Transverse colon (tissue), 4 donors: ENCODE measurements around the gene GNG14. TPM values are rescaled to one million over a fixed set of nuclear protein-coding genes. Genes with fewer than 3 reads are reported as not detected.

Experiments used
- DNase-seq: peaks from one replicate; pipeline ENCODE4 v3.0.0-alpha.2; 2019
- H3K27ac ChIP-seq, 4 donors: fragments of 200-600 bp; sonication (generic); 2 replicates each; pipeline ENCODE4 v1.5.1; 2016 to 2018; ENCODE audit warnings: inconsistent platforms in 4 of 4
- H3K27me3 ChIP-seq: fragments of 200-600 bp; sonication (generic); 2 replicates; pipeline ENCODE4 v1.5.1; 2017; ENCODE audit warnings: inconsistent platforms
- H3K36me3 ChIP-seq, 4 donors: fragments of 200-600 bp; sonication (generic); 2 replicates each; pipeline ENCODE4 v1.5.1; 2017 to 2019; ENCODE audit warnings: inconsistent platforms in 4 of 4
- H3K4me1 ChIP-seq, 4 donors: fragments of 200-600 bp; sonication (generic); 2 replicates each; pipeline ENCODE4 v1.5.1; 2017 to 2020; ENCODE audit warnings: inconsistent platforms in 4 of 4
- H3K4me3 ChIP-seq, 4 donors: fragments of 200-600 bp; sonication (generic); 1 replicate in 1 of 4; 2 replicates in 3 of 4; pipeline versions ENCODE4 v1.5.1 to v1.6.1; 2017 to 2019; ENCODE audit warnings: inconsistent platforms in 4 of 4
- H3K9me3 ChIP-seq, 2 donors: fragments of 200-600 bp; sonication (generic); 2 replicates each; pipeline ENCODE4 v1.5.1; 2017 to 2019; ENCODE audit warnings: inconsistent platforms in 2 of 2
- EP300 ChIP-seq: sonication (generic); formaldehyde crosslinking; IDR thresholded peaks from one replicate; pipeline ENCODE4 v1.6.1; 2017; ENCODE audit warnings: antibody characterized with exemption, low read depth
- POLR2A ChIP-seq: fragments of 450-650 bp; IDR thresholded peaks from one replicate; pipeline ENCODE4 v1.6.1; 2016; ENCODE audit warnings: antibody characterized with exemption, mild to moderate bottlenecking, moderate library complexity
- POLR2AphosphoS5 ChIP-seq, 3 donors: sonication (generic); formaldehyde crosslinking; IDR thresholded peaks; one replicate each; pipeline ENCODE4 v1.6.1; 2016; ENCODE audit warnings: antibody characterized with exemption in 3 of 3
- WGBS, 2 donors: methylation state at CpG; one replicate each; pipeline ENCODE4 v1.1.5; 2018; ENCODE audit warnings: low coverage in 1 of 2; 5-methylcytosine and 5-hydroxymethylcytosine counted together
- in situ Hi-C, 4 donors: fragments of 200-750 bp; cut with MboI; loops; one replicate each; pipeline versions ENCODE4 v1.15.0 to v1.15.1; 2017; ENCODE audit warnings: low sequenced_read_pairs in 3 of 4, low pct_ligation_motif_present in 1 of 4, low pct_unique_long_range_greater_than_20kb in 1 of 4
- intact Hi-C: fragments of 100-400 bp; cut with DNase I; formaldehyde crosslinking; loops from one replicate; pipeline ENCODE4 v1.15.1; 2023; ENCODE audit warnings: low total_unique reads
- total RNA-seq, 4 donors: library from RNA; depleted of rRNA; stranded (reverse); fragments of >200 nt; gene quantifications; one replicate each; pipeline ENCODE4 v1.1.0, GENCODE V29; 2016
- TF ChIP-seq, protein P1 (sequence below), 5 experiments: fragments of 200-600 bp in 3 of 5; fragments of 450-650 bp in 2 of 5; sonication (generic) in 3 of 5; IDR thresholded peaks; 1 replicate in 2 of 5; 2 replicates in 3 of 5; pipeline ENCODE4 v1.5.1; 2016 to 2017; ENCODE audit warnings: antibody characterized with exemption in 5 of 5, inconsistent platforms in 3 of 5, mild to moderate bottlenecking in 2 of 5, moderate library complexity in 1 of 5

GNG14 gene
- total RNA-seq, 4 donors from 2014 or later = not detected

DNA sequence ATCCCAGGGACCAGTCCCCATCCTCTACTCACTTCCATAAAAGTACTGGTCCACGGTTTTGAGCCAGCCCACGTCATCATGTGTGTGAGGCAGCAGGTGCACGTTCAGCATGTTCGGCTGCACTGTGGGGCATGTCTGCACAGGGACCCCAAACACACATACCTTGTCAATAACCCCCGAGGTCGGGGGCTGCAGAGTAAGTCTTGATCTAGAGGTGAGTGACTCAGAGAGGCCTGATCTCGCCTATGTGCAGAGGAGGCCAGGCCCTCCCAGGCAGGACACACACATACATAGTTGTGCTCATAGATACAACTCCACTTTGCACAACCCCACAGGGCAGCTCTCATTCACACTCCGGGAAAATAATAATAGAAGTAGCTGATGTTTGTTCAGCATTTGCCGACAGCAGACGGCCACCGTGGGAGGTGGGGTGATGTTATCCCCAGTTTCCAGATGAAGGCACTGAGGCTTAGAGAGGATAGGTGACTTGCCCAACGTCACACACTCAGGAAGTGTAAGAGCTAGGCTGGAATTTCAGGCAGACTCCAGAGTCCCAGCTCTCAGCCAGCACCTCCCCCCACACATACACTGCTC is 22.0 kb upstream of the GNG14 start:
- H3K9me3 ChIP-seq = no peaks in the 10 kb centered on the region
- peak overlapping the region; percentile 78 to 87 (median 83) for H3K27ac ChIP-seq
- no peaks in the 10 kb centered on the region for H3K27me3 ChIP-seq
- H3K36me3 ChIP-seq = peaks cover 0 to 10% (median 2%) of the 10 kb centered on the region in 4 donors
- in situ Hi-C loops = no loop called here
- peak overlapping the region; percentile 69 to 98 (median 80) for H3K4me3 ChIP-seq
- no peak for DNase-seq
- TF ChIP-seq POLR2A = no peak
- TF ChIP-seq, protein P1, sequence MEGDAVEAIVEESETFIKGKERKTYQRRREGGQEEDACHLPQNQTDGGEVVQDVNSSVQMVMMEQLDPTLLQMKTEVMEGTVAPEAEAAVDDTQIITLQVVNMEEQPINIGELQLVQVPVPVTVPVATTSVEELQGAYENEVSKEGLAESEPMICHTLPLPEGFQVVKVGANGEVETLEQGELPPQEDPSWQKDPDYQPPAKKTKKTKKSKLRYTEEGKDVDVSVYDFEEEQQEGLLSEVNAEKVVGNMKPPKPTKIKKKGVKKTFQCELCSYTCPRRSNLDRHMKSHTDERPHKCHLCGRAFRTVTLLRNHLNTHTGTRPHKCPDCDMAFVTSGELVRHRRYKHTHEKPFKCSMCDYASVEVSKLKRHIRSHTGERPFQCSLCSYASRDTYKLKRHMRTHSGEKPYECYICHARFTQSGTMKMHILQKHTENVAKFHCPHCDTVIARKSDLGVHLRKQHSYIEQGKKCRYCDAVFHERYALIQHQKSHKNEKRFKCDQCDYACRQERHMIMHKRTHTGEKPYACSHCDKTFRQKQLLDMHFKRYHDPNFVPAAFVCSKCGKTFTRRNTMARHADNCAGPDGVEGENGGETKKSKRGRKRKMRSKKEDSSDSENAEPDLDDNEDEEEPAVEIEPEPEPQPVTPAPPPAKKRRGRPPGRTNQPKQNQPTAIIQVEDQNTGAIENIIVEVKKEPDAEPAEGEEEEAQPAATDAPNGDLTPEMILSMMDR (IDR thresholded peaks at IDR 0.05) = no peak
- no peak for TF ChIP-seq POLR2AphosphoS5 (IDR thresholded peaks at IDR 0.05)
- no peak for TF ChIP-seq EP300
- intact Hi-C loops = no loop called here
- peaks cover 16 to 42% (median 33%) of the 10 kb centered on the region in 4 donors for H3K4me1 ChIP-seq
- 54% methylated on average over 12 of the region's 12 CpGs; no CpG with 5 or more reads in 1 of the 2 donors for WGBS, 2 donors

GRCh38 chr19:12666265-12667048 is 21.3 kb upstream of the GNG14 start, which contains the start of the genes MAN2B1 and WDR83:
Gene MAN2B1, minus strand, starts transcription at chr19:12666742. Its CDS starts 41 bp downstream, at chr19:12666701.
Gene WDR83, plus strand, starts transcription at chr19:12666807. Its CDS starts 2,984 bp downstream, at chr19:12669791.
- TF ChIP-seq, protein P1 (IDR thresholded peaks at IDR 0.05) = no peak
- peak in 2 of 3 donors; percentile 45 to 56 for TF ChIP-seq POLR2AphosphoS5 (IDR thresholded peaks at IDR 0.05)
- TF ChIP-seq EP300 = no peak
- TF ChIP-seq POLR2A = peak; percentile 37
- Histone ChIP-seq H3K4me3 (peak within 1 kb of the TSS; percentile 69 to 98 (median 80)), H3K27me3 (no peaks in the 10 kb centered on the region), H3K9me3 (no peaks in the 10 kb centered on the region), H3K4me1 (peaks cover 19 to 45% (median 35%) of the 10 kb centered on the region in 4 donors), H3K27ac (peak within 1 kb of the TSS; percentile 78 to 87 (median 83)), H3K36me3 (peaks cover 0 to 10% (median 0%) of the 10 kb centered on the region in 4 donors)
- intact Hi-C loops (no loop called here), in situ Hi-C loops (no loop called here)
- WGBS, 2 donors = 1% methylated on average over 29 of the region's 46 CpGs; no CpG with 5 or more reads in 1 of the 2 donors
- peak; percentile 83 for DNase-seq

DNA sequence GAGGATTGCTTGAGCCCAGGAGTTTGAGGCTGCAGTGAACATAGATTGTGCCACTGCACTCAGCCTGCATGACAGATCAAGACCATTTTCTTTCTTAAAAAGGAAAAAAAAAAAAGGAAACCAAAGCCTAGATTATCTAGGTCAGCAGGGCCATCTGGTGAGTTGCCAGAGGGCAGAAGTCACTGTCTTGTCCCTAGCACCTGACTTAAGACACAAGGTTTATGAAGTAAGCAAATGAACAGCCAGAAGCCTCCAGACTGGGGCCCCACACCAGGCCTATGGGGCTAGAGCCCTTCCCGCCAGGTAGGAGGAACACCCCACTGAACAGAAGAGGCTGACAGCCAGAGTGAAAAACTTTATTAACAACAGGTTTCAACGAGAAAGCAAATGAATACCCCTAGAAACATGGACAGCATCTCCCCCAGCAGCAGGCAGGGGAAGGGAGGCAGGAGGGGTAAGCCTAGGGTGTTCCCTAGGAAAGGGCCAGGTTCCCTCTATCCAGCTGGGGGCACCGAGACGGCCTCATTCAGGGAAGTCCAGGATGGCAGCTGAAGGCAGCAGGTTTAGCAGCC is 20.0 kb upstream of the GNG14 start:
- no peak overlapping the region for H3K27ac ChIP-seq
- H3K36me3 ChIP-seq = peaks cover 0 to 6% (median 0%) of the 10 kb centered on the region in 4 donors
- in situ Hi-C loops = no loop called here
- intact Hi-C loops = no loop called here
- 64% methylated on average over 4 of the region's 4 CpGs; no CpG with 5 or more reads in 1 of the 2 donors for WGBS, 2 donors
- peaks cover 19 to 45% (median 36%) of the 10 kb centered on the region in 4 donors for H3K4me1 ChIP-seq
- TF ChIP-seq EP300 (no peak), POLR2A (no peak), POLR2AphosphoS5 (IDR thresholded peaks at IDR 0.05) (no peak)
- no peaks in the 10 kb centered on the region for H3K27me3 ChIP-seq
- H3K9me3 ChIP-seq = no peaks in the 10 kb centered on the region
- H3K4me3 ChIP-seq = peak overlapping the region in 1 of 4 donors; percentile 90
- DNase-seq = no peak

DNA sequence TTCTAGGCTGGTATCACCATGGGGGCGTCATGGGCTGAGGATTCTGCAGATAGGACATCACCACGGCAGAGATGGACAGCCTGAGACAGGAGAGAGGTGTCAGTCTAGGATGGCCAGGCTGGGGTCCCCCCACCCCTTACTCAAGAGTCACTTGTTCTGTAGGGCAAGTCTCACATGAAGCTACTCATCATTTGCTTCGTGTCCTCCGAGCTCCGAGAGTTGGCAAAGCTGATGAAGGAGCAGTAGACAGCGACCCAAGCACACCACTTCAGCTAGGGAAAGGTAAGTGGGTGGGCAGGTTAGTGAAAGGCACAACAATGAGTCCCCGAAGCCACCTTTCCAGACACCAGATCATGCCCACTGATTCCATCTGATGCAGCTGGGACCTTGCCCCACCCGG is 19.5 kb upstream of the GNG14 start:
- TF ChIP-seq POLR2AphosphoS5 (IDR thresholded peaks at IDR 0.05) (no peak), EP300 (no peak), POLR2A (no peak)
- TF ChIP-seq, protein P1 (IDR thresholded peaks at IDR 0.05) = no peak
- in situ Hi-C loops (no loop called here), intact Hi-C loops (no loop called here)
- Histone ChIP-seq H3K4me3 (peak overlapping the region; percentile 66 to 90 (median 72)), H3K9me3 (no peaks in the 10 kb centered on the region), H3K36me3 (peaks cover 0 to 3% (median 0%) of the 10 kb centered on the region in 4 donors), H3K4me1 (peaks cover 19 to 45% (median 36%) of the 10 kb centered on the region in 4 donors), H3K27me3 (no peaks in the 10 kb centered on the region), H3K27ac (peak overlapping the region; percentile 90 to 95 (median 92))
- DNase-seq = no peak
- 74% methylated on average over 8 of the region's 8 CpGs; no CpG with 5 or more reads in 1 of the 2 donors for WGBS, 2 donors
